GM10847 (cell line): ENCODE data around the gene IL6.

ENCODE experiments used
- POLR2A ChIP-seq: IDR thresholded peaks from 2 replicates; pipeline ENCODE4 v1.6.1; 2011; ENCODE audit not compliant: insufficient read length; ENCODE audit errors: extremely low read depth

Gene IL6

GRCh38 chr7:22727714-22728035, 675 bp downstream of the IL6 start:
- TF ChIP-seq POLR2A = no peak

GRCh38 chr7:22728401-22729029, 1.5 kb downstream of the IL6 start:
- TF ChIP-seq POLR2A = no peak

- TF ChIP-seq POLR2A = no peak
Observed at GRCh38 chr7:22729180-22729825, 2.3 kb downstream of the IL6 start.

- no peak for TF ChIP-seq POLR2A
Observed at GRCh38 chr7:22730066-22730710, 3.2 kb downstream of the IL6 start.

GRCh38 chr7:22730921-22731654, 4.1 kb downstream of the IL6 start:
- no peak for TF ChIP-seq POLR2A

- TF ChIP-seq POLR2A = no peak
Observed at GRCh38 chr7:22731766-22732165, 4.8 kb downstream of the IL6 start.

GRCh38 chr7:22732556-22733126, 5.6 kb downstream of the IL6 start:
- no peak for TF ChIP-seq POLR2A

GRCh38 chr7:22733761-22734160, 6.8 kb downstream of the IL6 start:
- no peak for TF ChIP-seq POLR2A

- no peak for TF ChIP-seq POLR2A
Observed at GRCh38 chr7:22743014-22743413, 16.0 kb downstream of the IL6 start.

- TF ChIP-seq POLR2A = no peak
Observed at GRCh38 chr7:22751341-22751740, 24.3 kb downstream of the IL6 start.

- no peak for TF ChIP-seq POLR2A
Observed at GRCh38 chr7:22757338-22757994, 30.5 kb downstream of the IL6 start.

GRCh38 chr7:22758576-22758975, 31.6 kb downstream of the IL6 start:
- TF ChIP-seq POLR2A = no peak

- no peak for TF ChIP-seq POLR2A
Observed at GRCh38 chr7:22759721-22760120, 32.7 kb downstream of the IL6 start.

- TF ChIP-seq POLR2A = no peak
Observed at GRCh38 chr7:22762866-22763265, 35.9 kb downstream of the IL6 start.

- no peak for TF ChIP-seq POLR2A
Observed at GRCh38 chr7:22765609-22766008, 38.6 kb downstream of the IL6 start.
